ENCODE data around the gene KCNIP3.
"Not testable (repeated sequence)": the region's sequence is repeated elsewhere in the genome, so short reads cannot be mapped to it uniquely, and the experiment has no call there.

Gene KCNIP3

DNA sequence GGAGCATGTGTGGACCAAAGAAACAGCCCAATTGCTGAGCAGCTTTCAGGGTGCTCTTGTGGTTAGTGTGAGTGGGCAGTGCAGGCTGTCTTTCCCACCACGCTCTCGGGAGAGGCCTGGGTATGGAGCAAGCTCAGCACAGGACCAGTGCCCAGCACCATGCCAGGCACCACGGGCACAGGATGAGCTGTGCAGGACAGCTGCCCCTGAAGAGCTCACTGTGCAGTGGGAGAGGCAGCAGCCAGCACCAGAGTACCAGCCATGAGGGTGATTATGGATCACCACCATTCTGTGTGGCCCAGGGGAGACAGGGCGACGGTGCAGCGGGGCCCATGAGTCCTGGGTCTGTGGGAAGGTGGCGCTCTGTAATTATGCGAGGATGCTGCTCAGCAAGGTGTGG, 75.7 kb downstream of the KCNIP3 start:
- DNase-seq: no peak

DNA sequence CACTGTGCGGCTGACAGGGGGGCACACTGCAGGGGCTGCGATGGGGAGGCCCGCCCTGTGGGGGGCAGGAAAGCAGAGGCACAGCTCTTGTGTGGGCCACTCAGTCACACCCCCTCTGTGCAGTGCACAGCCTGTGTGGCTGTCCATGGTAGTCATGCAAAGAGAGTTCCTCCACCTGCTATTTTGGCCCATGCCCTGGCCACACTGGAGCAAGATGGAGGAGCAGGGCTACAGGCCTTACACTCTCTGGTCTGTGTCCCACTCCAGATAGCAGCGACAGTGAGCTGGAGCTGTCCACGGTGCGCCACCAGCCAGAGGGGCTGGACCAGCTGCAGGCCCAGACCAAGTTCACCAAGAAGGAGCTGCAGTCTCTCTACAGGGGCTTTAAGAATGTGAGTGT, 76.9 kb downstream of the KCNIP3 start:
- DNase-seq: no peak

DNA sequence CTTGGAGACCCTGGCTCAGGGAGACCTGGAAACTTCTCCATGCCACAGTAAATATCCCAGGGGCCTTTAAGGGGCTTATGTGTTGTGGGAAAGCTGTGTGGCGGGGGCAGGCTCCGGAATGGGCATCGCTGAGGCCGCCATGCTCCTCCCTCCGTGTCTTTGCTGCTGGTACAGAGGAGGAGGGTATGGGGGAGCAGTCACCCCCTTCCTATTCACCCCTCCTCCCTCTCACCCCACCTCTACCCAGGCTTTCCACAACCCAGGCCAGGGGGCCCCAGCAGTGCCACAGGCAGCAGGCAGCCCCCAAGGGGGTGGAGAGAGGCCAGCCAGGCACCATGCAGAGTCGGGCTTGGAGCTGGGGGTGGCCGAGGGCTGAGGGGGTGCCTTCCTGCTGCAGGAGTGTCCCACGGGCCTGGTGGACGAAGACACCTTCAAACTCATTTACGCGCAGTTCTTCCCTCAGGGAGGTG, 77.3 kb downstream of the KCNIP3 start:
- DNase-seq: no peak

DNA sequence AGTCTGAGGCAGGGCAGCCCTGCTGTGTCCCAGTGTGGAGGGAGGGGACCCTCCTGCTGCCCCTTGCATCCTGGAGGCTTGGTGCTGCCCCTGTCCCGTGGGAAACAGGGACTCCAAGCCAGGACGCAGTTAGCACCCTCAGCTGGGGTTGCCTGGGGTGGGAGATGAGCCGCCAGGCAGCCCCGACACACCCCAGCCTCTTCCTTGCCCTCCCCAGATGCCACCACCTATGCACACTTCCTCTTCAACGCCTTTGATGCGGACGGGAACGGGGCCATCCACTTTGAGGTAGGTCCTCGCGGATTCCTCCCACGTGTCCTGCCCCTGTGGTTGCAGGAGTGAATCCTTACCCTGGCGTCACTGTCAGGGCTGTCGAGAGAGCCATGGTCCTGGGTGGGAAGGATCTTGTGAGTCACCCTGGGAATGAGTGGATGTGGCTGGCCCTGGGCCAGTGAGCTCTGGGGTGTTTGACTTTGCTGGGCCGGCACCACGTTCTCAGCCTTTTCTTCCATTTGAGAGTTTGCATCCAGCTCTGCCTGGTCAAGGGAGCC, 77.8 kb downstream of the KCNIP3 start:
- no peak for DNase-seq

DNA sequence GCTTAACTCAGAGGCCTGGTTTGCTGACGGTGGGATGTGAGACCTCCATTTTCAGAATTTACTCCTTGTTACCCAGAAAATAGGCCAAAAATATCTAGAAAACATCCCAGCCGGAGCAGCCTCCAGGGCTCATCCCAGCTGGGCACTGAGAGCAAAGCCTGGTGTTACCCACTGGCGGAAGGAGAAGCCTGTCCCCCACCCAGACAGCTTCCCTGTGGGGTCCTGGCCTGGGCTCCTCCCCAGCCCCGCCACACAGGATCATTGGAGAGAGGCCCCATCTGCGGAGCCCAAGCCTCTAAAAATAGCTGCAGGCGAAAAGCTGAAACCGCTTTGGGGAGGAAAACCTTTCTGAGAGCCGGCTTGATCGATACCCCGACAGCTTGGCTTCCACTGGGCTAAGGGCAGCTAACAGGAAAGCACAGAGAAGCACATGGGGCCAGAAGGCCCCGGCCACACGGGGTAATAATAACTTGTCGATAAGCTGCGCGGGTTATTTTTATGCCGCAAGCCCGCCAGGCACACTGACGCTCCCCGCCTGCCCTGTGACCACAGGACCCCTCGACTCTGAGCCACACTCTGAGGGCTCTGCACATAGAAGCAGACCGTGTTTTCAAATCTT, 78.5 kb downstream of the KCNIP3 start:
- no peak for DNase-seq

DNA sequence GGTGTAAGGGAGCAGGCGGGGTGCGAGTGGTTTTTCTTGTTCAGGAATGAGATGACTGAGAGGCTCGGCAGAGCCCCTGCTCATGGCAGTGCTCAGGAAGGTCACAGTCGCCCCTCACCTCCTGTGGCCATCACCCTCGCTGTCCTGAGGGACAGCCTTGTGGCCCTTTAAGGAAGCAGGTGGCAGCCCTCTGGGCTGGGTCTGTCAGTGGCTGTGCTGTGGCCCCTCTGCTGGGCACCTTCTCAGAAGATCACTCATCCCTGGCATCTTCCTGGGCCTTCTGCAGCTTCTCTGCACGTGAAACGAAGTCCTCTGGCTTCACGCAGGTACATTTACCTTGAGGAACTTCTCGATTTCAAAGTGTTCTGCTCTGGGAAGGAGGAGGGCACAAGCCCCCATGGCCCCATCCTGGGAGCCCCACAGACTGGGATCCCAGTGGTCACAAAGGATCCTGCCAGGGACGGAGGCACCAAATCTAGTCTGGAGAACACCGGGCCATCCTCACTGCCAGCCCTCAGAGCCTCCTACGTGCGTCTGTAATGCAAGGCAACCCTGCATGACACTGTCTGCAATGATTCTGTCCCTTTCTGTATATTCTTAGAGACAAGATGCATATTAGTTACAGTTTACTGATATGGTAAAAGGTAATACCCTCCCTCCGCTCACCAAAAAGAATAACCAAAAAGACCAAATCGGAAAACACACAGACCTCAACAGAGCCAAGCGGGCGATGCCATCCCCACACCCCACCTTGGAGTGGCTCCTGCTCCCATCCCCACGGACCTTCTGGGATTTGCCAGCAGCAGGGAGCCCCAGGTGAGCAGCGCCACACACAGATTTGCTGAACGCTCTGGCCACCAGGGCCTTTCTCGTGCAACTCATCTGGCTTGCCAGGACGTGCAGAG, 79.4 kb downstream of the KCNIP3 start:
- no peak for DNase-seq

DNA sequence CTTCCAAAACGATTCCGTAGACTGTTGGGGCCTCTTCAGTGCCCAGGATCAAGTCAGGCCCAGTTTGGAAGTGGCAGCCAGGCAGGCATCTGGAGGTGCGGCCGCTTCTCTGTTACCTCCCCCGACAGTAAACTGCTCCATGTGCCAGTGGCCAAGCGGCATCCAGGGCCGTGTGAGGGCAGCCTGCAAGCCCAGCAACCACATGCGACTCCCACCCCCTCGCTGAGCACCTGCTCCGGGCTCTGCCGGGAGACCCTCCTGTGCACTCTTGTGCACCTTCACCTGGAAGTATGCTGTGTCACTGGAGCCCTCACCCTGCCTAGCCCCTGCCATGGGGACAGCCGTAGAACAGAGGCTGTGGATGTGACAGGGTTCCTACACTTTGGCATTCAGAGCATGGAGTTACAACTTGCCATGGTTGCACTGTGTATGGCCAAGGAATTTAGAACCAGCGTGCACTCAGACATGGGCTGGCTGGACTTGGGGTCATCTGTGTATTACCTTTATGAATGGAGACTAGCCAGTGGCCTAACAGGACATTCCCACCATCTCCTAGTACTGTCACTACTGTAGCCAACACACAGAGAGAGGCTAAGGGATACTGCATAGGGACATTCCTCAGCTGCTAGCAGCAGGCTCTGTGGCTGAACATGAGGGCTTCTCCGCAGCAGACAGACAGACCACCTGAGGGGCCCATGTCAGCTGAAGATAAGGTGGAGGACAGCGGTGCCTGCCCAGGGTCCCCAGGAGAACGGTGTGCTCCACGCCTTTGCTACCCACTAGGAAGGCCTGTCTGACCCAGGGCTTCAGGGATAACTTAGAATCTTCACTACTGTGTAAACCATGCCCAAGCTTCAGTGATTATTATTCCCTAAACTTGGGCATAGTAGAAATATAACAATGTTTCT, 80.3 kb downstream of the KCNIP3 start:
- no peak for DNase-seq

DNA sequence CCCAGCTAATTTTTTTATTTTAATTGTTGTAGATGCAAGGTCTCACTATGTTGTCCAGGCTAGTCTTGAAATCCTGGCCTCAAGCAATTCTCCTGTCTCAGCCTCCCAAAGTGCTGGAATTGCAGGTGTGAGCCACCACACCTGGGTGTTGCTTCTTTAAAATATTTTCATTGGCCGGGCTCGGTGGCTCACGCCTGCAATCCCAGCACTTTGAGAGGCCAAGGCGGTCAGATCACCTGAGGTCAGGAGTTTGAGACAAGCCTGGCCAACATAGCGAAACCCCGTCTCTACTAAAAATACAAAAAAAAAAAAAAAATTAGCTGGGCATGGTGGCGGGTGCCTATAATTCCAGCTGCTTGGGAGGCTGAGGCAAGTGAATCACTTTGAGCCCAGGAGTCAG, 81.1 kb downstream of the KCNIP3 start:
- not testable (repeated sequence) for DNase-seq

DNA sequence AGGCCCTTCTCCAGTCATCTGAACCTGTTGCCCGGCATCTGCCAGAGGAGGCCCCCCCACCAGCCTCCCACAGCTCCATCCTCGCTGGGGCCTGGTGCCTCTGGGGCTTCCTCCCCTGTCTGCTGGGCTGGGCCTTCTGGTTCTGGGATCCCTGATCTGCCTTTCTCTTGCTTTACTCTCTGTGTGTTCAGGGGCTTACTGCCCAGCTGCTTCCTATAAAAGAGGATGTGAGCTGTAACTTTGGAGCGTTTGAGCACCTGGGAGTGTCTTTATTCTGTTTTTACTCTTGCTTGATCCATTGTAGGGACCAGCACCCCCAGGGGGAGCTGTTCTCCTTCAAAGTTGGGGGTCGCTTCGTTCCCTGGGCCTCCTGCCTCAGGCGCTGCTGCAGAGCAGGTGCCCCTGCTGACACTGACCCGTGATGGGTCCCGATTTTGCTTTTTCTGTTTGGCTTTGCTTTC, 82.3 kb downstream of the KCNIP3 start:
- no peak for DNase-seq

DNA sequence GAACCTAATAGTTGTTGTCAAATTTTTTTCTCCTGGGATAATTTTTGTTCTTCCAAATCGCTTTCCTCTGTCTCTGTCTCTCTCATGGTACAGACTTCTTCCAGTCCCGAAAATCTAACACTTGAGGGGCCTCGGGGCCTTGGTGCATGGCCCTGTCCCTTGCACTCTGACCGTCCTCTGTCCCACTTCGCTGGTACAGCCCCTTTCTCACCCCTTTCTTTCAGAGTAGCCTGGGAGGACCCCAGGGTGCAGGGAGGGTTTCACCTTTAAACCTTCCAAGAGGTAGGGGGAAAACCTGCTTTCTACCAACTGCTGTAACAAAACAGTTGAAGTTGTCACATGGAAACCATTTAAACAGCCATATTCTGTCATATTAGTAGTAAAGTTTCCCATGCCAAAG, 83.1 kb downstream of the KCNIP3 start:
- DNase-seq: no peak

DNA sequence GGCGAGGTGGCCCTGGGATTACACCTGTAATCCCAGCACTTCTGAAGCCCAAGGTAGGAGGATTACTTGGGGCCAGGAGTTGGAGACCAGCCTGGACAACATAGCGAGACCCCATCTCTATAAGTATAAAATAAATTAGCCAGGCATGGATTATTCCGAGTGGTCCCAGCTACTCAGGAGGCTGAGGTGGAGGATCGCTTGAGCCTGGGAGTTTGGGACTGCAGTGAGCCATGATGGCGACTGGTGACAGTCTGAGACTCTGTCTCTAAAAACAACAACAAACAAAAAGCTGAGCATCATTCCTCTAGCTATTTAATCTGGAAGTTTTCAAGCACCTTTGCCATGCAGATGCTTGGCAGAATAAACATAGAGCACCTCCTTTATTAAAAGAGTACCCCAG, 83.6 kb downstream of the KCNIP3 start:
- no peak for DNase-seq

DNA sequence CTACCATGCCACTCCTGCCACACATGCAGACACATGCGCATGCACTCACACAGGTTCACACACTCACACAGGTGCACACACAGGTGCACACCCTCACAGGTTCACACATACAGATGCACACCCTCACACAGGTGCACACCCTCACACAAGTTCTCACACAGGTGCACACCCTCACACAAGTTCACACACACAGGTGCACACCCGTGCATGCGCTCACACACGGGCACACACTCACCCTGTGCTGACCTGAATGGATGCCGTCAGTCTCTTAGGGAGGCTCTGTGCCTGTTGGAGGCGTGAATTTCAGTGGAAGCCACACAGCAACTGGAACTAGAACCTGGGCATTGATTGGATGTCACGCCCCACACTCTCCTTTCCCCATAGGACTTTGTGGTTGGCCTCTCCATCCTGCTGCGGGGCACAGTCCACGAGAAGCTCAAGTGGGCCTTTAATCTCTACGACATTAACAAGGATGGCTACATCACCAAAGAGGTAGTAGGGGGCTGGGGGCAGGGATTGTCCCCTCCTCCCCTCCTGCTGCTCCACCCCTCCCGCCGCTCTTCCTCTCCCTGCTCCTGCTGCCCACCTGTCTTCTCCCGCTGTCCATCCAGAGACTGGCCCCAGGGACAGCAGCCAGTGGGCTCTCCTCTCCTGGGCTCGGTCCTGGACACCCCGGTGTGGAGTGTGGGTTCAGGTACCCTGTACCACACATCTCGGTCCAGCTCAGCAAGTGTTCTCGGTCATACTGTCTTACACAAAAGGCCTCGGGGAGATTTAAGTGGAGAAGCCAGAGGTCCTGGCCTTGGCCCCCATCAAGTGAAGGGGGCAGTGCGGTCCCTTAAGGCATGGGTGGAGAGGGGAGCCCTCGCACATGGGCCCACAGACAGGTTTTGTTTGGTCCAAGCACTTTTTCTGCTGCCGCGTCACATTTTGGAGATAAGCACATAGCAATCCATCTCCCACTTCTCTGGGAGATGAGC, 84.4 kb downstream of the KCNIP3 start:
- no peak for DNase-seq

DNA sequence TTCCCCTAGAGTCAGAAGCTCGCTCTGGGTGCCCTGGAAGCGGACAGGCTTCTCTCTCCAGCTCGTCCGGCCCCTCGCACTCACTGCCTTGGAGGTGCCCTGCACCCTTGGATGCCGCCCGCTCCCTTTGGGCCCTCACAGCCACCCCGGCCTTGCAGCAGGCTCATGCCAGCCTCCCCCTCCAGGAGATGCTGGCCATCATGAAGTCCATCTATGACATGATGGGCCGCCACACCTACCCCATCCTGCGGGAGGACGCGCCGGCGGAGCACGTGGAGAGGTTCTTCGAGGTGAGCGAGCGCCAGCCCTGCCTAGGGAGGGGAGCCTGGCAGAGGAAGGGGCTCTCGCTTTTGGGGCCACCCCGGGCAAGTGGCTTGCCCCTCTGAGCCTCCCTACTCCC, 85.0 kb downstream of the KCNIP3 start:
- DNase-seq: no peak

DNA sequence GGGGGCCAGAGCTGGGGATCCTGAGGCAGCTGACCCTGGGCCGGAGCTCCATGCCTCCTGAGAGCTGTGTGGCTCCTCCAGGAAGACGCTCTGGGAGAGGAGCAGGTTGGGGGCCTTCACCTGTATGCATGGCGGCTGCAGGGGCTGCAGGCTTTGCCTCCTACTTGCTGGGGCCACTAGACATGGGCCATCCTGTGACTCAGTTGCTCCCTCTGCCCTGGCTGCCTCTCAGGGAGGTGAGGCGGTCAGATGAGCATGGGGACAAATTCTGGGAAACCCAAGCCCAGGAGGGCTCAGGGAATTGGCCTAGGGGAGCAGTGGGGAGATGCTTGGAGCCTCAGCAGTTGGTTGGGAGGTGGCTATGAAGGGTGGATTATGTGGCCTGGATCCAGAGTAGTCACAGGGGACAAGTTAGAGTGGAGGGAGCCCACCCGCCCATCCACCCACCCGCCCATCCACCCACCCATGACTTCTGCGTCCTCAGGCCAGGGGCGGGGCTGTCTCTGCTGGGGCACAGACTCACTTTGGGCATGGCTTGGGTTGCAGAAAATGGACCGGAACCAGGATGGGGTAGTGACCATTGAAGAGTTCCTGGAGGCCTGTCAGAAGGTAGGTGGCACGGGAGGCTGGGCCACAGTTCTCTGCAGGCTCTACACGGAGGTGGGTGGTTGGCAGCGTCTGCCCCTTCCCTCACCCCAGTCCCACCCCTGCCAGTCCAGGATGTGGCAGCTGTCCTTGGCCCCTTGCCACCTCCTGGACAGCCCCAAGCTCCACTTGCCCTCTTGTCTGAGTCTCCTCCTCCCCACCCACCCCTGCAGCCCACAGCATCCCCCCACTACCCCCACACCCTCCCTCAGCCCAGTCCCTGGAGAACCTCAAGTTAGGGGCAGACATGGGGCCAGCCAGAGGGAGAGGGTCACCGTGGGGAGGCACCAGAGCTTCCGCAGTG, 85.8 kb downstream of the KCNIP3 start:
- no peak for DNase-seq

DNA sequence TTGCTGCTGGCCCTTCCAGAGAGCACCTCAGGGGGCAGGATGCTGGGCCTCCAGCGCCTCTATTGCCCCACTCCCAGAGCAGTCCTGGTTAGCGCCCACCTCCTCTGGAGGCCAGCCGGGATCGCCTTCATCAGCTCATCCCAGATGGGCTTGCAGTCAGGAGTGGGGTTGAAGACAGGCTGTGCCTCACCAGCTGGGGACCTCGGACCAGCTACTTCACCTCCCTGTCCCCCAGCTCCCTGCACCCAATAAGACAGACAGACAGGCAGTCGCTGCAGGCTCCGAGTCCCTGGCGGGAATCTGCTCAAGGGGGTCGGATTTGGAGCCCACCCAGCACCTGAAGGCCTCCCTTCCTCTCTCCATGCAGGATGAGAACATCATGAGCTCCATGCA, 86.5 kb downstream of the KCNIP3 start:
- no peak for DNase-seq

DNA sequence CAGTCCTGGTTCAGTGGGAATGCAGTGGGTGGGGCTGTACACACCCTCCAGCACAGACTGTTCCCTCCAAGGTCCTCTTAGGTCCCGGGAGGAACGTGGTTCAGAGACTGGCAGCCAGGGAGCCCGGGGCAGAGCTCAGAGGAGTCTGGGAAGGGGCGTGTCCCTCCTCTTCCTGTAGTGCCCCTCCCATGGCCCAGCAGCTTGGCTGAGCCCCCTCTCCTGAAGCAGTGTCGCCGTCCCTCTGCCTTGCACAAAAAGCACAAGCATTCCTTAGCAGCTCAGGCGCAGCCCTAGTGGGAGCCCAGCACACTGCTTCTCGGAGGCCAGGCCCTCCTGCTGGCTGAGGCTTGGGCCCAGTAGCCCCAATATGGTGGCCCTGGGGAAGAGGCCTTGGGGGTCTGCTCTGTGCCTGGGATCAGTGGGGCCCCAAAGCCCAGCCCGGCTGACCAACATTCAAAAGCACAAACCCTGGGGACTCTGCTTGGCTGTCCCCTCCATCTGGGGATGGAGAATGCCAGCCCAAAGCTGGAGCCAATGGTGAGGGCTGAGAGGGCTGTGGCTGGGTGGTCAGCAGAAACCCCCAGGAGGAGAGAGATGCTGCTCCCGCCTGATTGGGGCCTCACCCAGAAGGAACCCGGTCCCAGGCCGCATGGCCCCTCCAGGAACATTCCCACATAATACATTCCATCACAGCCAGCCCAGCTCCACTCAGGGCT, 87.9 kb downstream of the KCNIP3 start:
- DNase-seq: no peak

DNA sequence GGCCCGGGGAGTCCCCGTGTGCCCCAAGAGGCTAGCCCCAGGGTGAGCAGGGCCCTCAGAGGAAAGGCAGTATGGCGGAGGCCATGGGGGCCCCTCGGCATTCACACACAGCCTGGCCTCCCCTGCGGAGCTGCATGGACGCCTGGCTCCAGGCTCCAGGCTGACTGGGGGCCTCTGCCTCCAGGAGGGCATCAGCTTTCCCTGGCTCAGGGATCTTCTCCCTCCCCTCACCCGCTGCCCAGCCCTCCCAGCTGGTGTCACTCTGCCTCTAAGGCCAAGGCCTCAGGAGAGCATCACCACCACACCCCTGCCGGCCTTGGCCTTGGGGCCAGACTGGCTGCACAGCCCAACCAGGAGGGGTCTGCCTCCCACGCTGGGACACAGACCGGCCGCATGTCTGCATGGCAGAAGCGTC, 88.4 kb downstream of the KCNIP3 start:
- no peak for DNase-seq

DNA sequence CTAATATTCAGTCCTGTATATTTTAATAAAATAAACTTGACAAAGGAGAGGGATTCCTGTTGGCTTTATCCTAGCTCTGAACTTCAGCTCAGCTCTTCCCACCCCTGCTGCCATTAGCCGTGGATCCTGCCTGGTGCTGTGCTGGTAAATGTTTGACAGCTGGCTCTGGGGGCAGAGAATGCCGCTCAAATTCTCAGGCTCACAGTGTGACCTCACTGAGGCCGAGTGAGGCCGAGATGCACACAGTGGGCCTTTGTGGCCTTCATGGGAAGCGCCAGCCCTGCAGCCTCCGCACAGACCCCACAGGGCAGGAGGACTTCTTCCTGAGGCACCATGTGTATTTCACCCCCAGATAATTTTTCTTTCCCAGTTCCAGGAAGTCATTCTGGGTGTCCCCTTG, 88.9 kb downstream of the KCNIP3 start:
- no peak for DNase-seq

DNA sequence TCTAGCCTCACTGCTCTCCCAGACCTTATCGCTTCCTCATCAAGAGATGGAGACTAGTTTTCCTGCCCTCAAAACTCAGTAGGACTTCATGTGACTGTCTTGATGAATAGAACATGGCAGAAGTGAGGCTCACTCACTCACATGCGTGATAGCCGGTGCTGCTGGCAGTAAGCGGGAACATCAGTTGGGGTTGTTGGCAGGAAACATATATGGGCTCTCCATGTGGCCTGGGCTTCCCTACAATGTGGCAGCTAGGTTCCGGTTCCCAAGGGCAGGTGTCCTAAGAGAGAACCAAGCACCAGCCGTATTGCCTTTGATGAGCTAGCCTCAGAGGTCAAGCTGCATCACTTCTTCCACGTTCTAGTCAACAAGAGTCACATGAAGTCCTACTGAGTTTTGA, 90.2 kb downstream of the KCNIP3 start:
- no peak for DNase-seq
